MCF 10A (cell line): ENCODE results near the gene AGBL3. TPM values are rescaled to one million over a fixed set of nuclear protein-coding genes. Genes with fewer than 3 reads are reported as not detected.

ENCODE experiments used
- BruUV-seq: library from RNA; stranded (reverse); fragments of 400-500 nt; replicated peaks from 2 replicates; lab custom pipeline; 2021; lab: Mats Ljungman, UMichigan
- CTCF ChIA-PET: fragments of 300-600 bp; sonication (Branson Sonifier 250); formaldehyde crosslinking; extraction: SDS; loops from one replicate; lab custom pipeline; 2021; ENCODE audit warnings: antibody characterized with exemption, inconsistent platforms; lab: Yijun Ruan, JAX
- POLR2A ChIA-PET: fragments of 300-600, 350-650 bp; sonication (Branson Sonifier 250); formaldehyde crosslinking; extraction: SDS; loops from one replicate; lab custom pipeline; 2020; ENCODE audit warnings: antibody characterized with exemption, inconsistent platforms; lab: Yijun Ruan, JAX
- DNase-seq: peaks from one replicate; pipeline ENCODE4 v3.0.0-alpha.2; 2018; ENCODE audit not compliant: unreplicated experiment
- H3K27ac Mint-ChIP-seq: one replicate; pipeline ENCODE4 v1.8.0; 2022; ENCODE audit warnings: mild to moderate bottlenecking, low read depth, mixed read lengths; ENCODE audit not compliant: unreplicated experiment
- H3K27me3 Mint-ChIP-seq: one replicate; pipeline ENCODE4 v1.8.0; 2022; ENCODE audit warnings: mixed read lengths; ENCODE audit not compliant: insufficient read depth, unreplicated experiment
- H3K36me3 Mint-ChIP-seq: one replicate; pipeline ENCODE4 v1.8.0; 2022; ENCODE audit warnings: mild to moderate bottlenecking, moderate library complexity, mixed read lengths; ENCODE audit not compliant: insufficient read depth, unreplicated experiment
- H3K4me1 Mint-ChIP-seq: one replicate; pipeline ENCODE4 v1.8.0; 2022; ENCODE audit warnings: mixed read lengths; ENCODE audit not compliant: insufficient read depth, unreplicated experiment
- H3K4me3 Mint-ChIP-seq: one replicate; pipeline ENCODE4 v1.8.0; 2022; ENCODE audit warnings: mild to moderate bottlenecking, moderate library complexity, mixed read lengths; ENCODE audit not compliant: unreplicated experiment
- H3K9me3 Mint-ChIP-seq: one replicate; pipeline ENCODE4 v1.8.0; 2022; ENCODE audit warnings: mixed read lengths; ENCODE audit not compliant: unreplicated experiment
- CTCF ChIP-seq: fragments of 200-600 bp; IDR thresholded peaks from one replicate; pipeline ENCODE4 v1.8.0; 2022; ENCODE audit warnings: antibody characterized with exemption, mild to moderate bottlenecking; ENCODE audit not compliant: unreplicated experiment
- intact Hi-C: fragments of 100-400 bp; cut with micrococcal nuclease; formaldehyde crosslinking; loops from 2 replicates; pipeline ENCODE4 v1.14.1; 2022
- total RNA-seq: library from RNA; stranded (reverse); gene quantifications from 2 replicates; pipeline ENCODE4 v1.2.3, GENCODE V29; 2022

The AGBL3 gene
- total RNA-seq, 1 experiment from 2014 or later, result 1.8 TPM

- Mint-ChIP-seq H3K27ac (no peak overlapping the region), H3K27me3 (no peaks in the 10 kb centered on the region), H3K4me3 (no peak overlapping the region), H3K4me1 (peaks cover 27% of the 10 kb centered on the region), H3K9me3 (peaks cover 6% of the 10 kb centered on the region), H3K36me3 (peaks cover 52% of the 10 kb centered on the region)
- DNase-seq, result no peak
- intact Hi-C loops, result loop anchor here (10.0 kb wide), 1 partner anchor 534 kb away; the partner anchor contains the start of gene BPGM
- ChIA-PET CTCF (interaction anchor here (1.2 to 2.3 kb wide), 3 partner anchors 7 to 96 kb away, joined by 3 to 8 read pairs (median 4); no protein-coding TSS in a partner anchor), POLR2A (interaction anchor here (1.0 to 3.8 kb wide), 3 partner anchors 9 to 32 kb away, joined by 4 to 53 read pairs (median 7); partner anchors contain the start of gene WDR91)
- BruUV-seq, result no TSS peak
- no peak for TF ChIP-seq CTCF
These were observed 192.1 kb downstream of the AGBL3 start for GRCh38 chr7:135178364-135178763.

- H3K4me3 Mint-ChIP-seq, result no peak overlapping the region
- DNase-seq, result no peak
- H3K36me3 Mint-ChIP-seq, result peaks cover 50% of the 10 kb centered on the region
- BruUV-seq, result no TSS peak
- peaks cover 6% of the 10 kb centered on the region for H3K9me3 Mint-ChIP-seq
- no peaks in the 10 kb centered on the region for H3K27me3 Mint-ChIP-seq
- TF ChIP-seq CTCF, result no peak
- ChIA-PET POLR2A (interaction anchor here (1.0 to 2.3 kb wide), 5 partner anchors 8 to 31 kb away, joined by 3 to 8 read pairs (median 5); partner anchors contain the start of genes CYREN and WDR91), CTCF (interaction anchor here (0.6 to 2.3 kb wide), 3 partner anchors 8 to 641 kb away, joined by 3 to 8 read pairs (median 3); no protein-coding TSS in a partner anchor)
- peaks cover 27% of the 10 kb centered on the region for H3K4me1 Mint-ChIP-seq
- no peak overlapping the region for H3K27ac Mint-ChIP-seq
- intact Hi-C loops, result loop anchor here (10.0 kb wide), 1 partner anchor 535 kb away; the partner anchor contains the start of gene BPGM
These were observed 193.1 kb downstream of the AGBL3 start for GRCh38 chr7:135179321-135179925.

GRCh38 chr7:135180122-135180521 is 193.8 kb downstream of the AGBL3 start:
- CTCF ChIA-PET, result interaction anchor here (0.7 to 2.3 kb wide), 3 partner anchors 9 to 42 kb away, joined by 3 to 8 read pairs (median 3); no protein-coding TSS in a partner anchor
- intact Hi-C loops, result no loop called here
- peaks cover 57% of the 10 kb centered on the region for H3K36me3 Mint-ChIP-seq

More at GRCh38 chr7:135180122-135180521, 193.8 kb downstream of the AGBL3 start:
- Mint-ChIP-seq H3K27me3 (no peaks in the 10 kb centered on the region), H3K9me3 (peaks cover 6% of the 10 kb centered on the region), H3K27ac (no peak overlapping the region), H3K4me3 (no peak overlapping the region), H3K4me1 (peaks cover 22% of the 10 kb centered on the region)
- DNase-seq, result no peak
- no TSS peak for BruUV-seq
- POLR2A ChIA-PET, result interaction anchor here (0.5 to 2.3 kb wide), 5 partner anchors 9 to 456 kb away, joined by 3 to 8 read pairs (median 3); partner anchors contain the start of genes CYREN and WDR91
- TF ChIP-seq CTCF, result no peak
